OCI-LY3 (cell line): ENCODE data around the gene NDUFS7.

Experiments used
- CTCF ChIP-seq: fragments of 200-600, 300-600 bp; sonication (generic); IDR thresholded peaks from 2 replicates; pipeline ENCODE4 v1.5.1; 2014; ENCODE audit warnings: antibody characterized with exemption, low read length, low read depth
- EZH2phosphoT487 ChIP-seq: fragments of 200-600 bp; shearing (Covaris generic); IDR thresholded peaks from 2 replicates; pipeline ENCODE4 v1.6.1; 2018; ENCODE audit warnings: antibody characterized with exemption, mixed run types, low read depth

- no peak for TF ChIP-seq CTCF
- no peak for TF ChIP-seq EZH2phosphoT487
Observed at GRCh38 chr19:1426736-1427135, 43.0 kb downstream of the NDUFS7 start.
